Stimulated activated CD4-positive, alpha-beta T cell treated with anti-CD3 and anti-CD28 coated beads, Interleukin-15, amount 100 ng/mL, for 48 hours (primary cell): ENCODE measurements around the gene AP1AR.

Experiments used
- DNase-seq, 2 donors: peaks; one replicate each; pipeline ENCODE4 v3.0.0-alpha.2; 2020; ENCODE audit warnings: low read depth in 2 of 2

Gene AP1AR

DNA sequence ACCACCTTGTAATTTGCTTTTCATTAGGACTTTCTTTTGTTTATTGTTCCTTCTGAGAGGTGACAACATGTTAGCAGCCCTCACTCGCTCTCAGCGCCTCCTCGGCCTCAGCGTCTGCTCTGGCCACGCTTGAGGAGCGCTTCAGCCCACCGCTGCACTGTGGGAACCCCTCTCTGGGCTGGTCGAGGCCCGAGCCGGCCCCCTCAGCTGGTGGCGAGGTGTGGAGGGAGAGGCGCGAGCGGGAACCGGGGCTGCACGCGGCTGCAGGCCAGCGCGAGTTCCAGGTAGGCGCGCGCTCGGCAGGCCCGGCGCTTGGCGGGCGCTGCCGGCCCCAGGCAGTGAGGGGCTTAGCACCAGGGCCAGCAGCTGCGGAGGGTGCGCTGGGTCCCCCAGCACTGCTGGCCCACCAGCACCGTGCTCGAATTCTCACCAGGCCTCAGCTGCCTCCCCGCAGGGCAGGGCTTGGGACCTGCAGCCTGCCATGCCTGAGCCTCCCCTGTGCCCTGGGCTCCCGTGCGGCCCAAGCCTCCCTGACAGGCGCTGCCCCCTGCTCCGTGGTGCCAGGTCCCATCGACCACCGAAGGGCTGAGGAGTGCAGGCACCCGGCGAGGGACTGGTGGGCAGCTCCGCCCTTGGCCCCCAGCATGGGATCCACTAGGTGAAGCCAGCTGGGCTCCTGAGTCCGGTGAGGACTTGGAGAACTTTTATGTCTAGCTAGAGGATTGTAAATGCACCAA is 9.2 kb upstream of the AP1AR start:
- DNase-seq: no peak

- no peak for DNase-seq
These were observed 6.4 kb upstream of the AP1AR start for GRCh38 chr4:112225157-112225556.

DNA sequence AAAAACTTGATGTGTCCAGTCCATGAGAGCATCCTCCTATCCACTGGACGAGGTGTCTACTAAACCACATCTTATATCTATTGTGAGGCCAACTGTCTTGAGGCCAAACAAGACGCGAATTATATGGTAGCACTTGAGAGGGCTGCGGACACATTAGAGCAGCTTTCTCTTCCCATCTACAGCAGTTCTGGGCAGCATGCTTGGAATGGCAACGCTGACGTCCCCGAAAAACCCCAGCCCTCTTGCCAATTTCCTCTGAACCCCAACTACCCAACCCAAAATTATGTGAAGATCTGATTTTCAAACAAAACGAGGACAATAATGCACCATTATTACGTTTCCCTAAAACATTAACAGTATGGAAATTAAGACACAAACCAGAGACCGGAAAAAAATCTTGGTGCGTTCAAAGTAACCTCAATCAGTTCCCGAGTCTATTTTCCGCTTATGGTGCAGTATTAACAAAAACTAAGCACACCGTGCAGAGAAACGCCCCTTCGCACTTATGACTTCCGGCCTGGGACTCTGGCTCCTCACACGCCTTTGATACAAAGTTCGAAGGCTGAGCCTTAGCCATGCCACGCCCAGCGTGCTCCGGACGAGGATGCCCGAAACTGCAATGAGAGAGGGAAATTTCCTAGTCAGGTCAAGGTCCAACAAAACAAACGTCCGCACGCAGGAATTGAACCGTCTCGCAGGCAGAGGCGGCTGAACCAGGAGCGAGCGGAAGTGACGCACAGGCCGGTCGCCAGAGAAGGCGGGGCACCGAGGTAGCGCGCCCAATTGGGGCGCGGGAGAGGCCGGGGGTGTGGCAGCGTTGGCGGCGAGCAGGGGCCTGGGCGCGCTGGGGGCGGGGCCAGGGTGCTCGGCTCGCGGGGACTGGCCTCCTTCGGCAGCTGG is 458 bp upstream of the AP1AR start:
- DNase-seq: peak; percentile 93 to 97

DNA sequence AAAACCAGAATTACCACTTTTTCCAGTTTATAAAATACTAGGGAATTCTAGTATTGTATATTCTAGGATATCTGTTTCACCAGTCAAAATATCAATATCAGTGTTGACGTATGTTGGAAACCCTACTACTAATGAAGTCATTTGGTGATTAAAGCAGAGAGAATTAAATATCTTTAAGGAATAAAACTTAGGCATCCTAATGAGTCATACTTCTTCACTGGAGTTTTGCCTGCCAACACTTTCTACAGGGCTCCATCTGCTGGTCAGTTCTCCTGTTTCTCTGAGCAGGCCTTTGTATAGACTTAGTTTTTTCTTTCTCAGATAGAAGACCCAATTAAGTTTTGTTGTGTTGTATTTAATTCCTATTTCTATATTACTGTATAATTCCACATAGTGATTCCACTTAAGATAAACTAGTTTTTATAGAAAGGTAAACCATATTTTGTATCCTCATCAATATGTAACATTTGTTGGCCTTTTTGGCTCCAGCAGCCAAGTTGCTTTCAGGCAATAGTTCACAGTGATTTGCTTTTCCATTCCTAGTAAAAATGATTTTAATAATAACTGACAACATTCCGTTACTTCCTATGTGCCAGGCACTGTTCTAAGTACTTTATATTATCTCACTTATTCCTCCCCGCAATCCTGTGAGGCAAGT is 3.5 kb downstream of the AP1AR start:
- peak; percentile 14 to 30 for DNase-seq

GRCh38 chr4:112236040-112236439 is 4.5 kb downstream of the AP1AR start:
- no peak for DNase-seq

GRCh38 chr4:112238833-112239232 is 7.2 kb downstream of the AP1AR start:
- no peak for DNase-seq

- DNase-seq: no peak
These were observed 13.8 kb downstream of the AP1AR start for GRCh38 chr4:112245383-112245782.

GRCh38 chr4:112247021-112247420 is 15.4 kb downstream of the AP1AR start:
- DNase-seq: no peak

- no peak for DNase-seq
These were observed 19.5 kb downstream of the AP1AR start for GRCh38 chr4:112251019-112251643.

DNA sequence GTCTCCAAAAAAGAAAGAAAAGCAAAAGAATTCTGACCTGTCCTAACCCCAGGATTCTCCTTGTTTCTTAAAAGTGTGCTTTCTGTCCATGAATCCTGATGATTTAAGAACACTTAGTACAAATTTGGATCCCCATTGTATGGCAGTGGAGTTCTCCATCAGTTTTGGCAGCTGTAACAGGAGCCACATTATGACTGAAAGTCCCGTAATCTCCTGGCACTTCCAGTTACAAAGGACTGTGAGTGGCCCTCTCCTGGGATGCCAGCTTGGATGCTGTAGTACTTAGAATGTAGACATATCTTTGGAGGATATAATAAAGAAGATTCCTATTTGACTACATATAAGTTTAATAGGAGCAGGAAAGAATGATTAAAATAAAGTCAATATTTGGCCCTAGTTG is 20.6 kb downstream of the AP1AR start:
- no peak for DNase-seq

DNA sequence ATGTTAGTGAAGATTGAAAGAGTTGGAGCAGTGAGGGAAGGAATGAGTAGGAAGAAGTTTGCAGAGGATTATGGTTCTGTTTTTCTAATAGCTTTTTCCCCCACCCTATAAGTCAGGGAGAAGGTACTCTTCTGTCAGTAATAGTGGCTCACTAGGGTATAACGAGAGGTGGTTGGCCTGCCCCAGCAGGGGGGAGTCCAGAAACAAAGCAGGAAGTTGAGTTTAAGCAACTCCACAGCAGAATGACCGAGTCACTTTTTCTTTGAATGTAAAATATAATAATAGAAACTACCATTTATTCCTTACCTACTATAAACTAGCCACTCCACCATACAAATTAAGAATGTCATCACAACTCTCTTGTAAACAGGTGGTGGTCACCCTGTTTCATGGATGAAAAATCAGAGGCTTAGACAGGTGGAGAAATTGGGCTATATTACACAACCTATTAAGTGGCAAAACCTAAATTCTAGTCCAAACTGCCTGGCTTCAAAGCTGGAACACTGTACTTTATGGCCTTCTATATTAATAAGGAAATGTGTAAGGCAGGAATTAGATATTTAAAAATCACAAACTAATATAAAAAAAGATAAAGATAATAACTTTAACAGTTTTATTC is 21.9 kb downstream of the AP1AR start:
- no peak for DNase-seq

DNA sequence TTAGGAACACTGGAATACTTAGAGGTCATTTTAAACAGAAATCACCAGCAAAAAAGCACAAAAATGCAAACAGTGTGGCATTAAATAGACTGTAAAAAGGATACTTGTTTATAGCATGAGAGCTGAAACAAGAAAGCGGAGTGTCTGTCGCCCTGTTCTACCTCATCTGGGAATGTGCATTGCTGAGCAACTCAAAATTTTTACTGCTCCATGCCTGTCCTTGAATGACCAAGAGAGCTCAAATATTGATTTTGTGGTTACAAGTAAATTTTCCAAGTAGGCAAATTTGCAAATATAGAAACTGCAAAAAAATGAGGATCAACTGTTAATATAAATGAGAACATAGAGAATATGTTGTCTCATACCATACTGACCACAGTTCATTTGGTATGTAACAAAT is 25.5 kb downstream of the AP1AR start:
- no peak for DNase-seq

GRCh38 chr4:112266823-112267222 is 35.2 kb downstream of the AP1AR start:
- no peak for DNase-seq

DNA sequence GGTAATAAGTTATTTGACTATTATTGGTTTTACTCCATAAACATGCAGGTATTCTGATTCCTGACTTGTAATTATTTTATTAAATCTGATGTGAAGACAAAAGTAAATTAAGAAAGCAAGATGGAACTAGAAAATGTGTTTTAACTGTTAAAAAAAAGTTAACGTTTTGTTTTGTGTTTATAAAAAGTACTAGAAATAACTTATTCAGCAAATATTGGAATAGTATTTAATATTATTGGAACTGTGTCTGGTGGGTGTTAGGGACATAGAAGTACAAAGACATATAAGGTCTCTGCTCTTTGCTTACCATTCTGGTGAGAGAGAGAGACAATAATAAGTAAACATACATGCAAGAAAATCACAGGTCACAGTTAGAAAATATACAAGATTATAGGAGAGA is 38.5 kb downstream of the AP1AR start:
- no peak for DNase-seq

DNA sequence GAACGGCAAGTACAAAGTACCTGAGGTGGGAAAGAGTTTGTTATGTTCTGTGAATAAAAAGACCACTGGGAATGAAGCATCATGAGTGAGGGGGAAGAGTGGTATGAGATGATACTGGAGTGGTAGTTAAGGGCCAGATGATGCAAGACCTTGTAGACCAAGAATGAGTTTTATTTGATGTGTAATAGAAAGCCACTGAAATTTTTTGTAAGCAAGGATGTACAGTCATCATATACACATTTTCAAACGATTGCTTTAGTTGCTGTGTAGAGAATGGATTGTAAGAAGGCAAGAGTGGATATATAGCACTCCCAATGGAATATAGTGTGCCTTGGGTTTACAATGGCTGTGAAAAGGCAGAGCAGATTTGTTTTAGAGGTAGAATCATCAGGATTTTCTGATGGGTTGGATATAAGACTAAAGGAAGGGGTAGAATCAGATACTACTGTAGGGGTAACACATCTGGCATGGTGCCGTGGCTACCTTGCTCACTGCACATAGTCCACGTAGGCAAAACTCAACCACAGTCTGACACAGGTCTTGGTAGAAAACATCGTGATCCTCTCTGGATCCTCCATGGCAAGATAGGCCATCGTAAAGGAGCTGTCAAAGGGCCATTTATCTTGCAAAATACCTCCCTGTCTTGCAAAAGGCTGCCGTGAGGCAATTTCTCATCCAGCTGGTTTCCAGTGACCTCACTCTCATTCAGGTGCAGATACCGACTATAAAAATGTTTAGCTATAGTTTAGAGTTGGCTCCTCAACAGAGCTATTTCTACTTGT is 39.2 kb downstream of the AP1AR start:
- DNase-seq: no peak

DNA sequence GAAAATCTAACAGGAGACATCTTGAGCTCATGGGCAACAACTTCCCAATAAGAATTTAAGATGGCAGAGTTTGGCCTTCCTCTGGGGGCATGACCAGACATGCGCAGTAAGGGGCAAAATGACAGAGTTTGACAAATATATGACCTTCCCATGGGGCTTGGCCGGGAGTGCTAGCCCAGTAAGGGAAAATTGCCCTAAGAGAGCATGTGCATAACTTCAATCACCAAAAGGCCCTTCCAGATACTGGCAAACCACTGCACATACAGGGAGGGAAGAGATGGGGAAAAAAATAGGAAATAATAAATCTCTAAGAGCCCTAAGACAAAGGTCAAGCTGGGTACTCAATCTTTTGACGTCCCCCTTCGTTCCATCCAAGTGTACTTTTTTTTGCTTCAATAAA is 40.7 kb downstream of the AP1AR start:
- no peak for DNase-seq

- DNase-seq: no peak
These were observed 43.4 kb downstream of the AP1AR start for GRCh38 chr4:112274959-112275358.

GRCh38 chr4:112276113-112276512 is 44.5 kb downstream of the AP1AR start:
- no peak for DNase-seq

DNA sequence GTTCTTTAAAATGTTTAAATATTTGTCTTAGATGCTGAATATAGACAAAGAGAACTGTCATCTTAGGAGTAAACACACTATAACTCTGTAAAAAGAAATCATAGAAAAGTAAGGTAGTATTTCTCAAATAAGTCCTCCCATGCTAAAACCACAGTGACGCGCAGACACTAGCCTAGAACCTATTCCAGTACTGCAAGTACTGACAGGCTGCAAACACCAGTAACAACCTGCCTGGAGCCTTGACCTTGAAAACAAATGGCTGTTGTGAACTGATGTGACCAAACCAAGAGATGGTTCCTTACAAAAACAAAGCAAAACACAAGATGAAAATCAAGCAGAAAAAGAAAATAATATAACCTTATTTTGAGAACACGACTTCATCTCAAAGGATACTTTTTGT is 45.6 kb downstream of the AP1AR start:
- no peak for DNase-seq

- DNase-seq: no peak
These were observed 46.3 kb downstream of the AP1AR start for GRCh38 chr4:112277705-112278448.
